Breast epithelium (tissue), 3 donors: Measurements from ENCODE around the gene ALKBH3.

Experiments used
- POLR2A ChIP-seq: fragments of 450-650 bp; IDR thresholded peaks from one replicate; pipeline ENCODE4 v1.6.1; 2016; ENCODE audit warnings: antibody characterized with exemption, mild to moderate bottlenecking, moderate library complexity
- TF ChIP-seq, protein P1 (sequence below), 3 donors: fragments of 450-650 bp; IDR thresholded peaks; one replicate each; pipeline ENCODE4 v1.5.1; 2016 to 2017; ENCODE audit warnings: antibody characterized with exemption in 3 of 3, mild to moderate bottlenecking in 3 of 3, moderate library complexity in 3 of 3

DNA sequence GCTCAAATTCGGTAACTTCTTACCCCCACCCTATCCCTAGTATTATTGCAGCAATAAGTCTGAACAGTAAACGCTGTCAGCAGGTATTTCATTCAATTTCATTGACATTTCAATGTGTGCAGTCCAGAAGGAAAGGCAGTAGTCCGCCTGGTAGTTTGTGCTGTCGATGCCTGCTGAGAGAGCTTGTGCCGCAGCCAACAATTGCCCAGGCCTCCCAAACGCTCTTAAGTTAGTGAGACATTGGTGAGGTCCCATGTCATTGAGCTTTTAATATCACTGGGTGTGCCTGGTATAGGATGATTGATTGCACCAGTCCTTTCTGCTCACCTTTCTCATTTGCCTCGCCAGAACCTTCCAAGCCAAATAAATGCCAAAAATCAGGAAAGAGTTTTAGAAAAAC is 28.1 kb downstream of the ALKBH3 start:
- TF ChIP-seq, protein P1, sequence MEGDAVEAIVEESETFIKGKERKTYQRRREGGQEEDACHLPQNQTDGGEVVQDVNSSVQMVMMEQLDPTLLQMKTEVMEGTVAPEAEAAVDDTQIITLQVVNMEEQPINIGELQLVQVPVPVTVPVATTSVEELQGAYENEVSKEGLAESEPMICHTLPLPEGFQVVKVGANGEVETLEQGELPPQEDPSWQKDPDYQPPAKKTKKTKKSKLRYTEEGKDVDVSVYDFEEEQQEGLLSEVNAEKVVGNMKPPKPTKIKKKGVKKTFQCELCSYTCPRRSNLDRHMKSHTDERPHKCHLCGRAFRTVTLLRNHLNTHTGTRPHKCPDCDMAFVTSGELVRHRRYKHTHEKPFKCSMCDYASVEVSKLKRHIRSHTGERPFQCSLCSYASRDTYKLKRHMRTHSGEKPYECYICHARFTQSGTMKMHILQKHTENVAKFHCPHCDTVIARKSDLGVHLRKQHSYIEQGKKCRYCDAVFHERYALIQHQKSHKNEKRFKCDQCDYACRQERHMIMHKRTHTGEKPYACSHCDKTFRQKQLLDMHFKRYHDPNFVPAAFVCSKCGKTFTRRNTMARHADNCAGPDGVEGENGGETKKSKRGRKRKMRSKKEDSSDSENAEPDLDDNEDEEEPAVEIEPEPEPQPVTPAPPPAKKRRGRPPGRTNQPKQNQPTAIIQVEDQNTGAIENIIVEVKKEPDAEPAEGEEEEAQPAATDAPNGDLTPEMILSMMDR (IDR thresholded peaks at IDR 0.05): no peak
- TF ChIP-seq POLR2A: no peak
